Stomach (tissue), 4 donors: ENCODE measurements around the gene AP1M1.

Experiments used
- CTCF ChIP-seq, 7 experiments: fragments of 450-650 bp in 4 of 7; fragments of 200-600 bp in 3 of 7; sonication (generic) in 3 of 7; IDR thresholded peaks; one replicate each; pipeline ENCODE4 v1.5.1; 2016 to 2019; ENCODE audit warnings: antibody characterized with exemption in 7 of 7, control low read depth in 2 of 7, mild to moderate bottlenecking in 1 of 7
- EP300 ChIP-seq: sonication (generic); formaldehyde crosslinking; IDR thresholded peaks from one replicate; pipeline ENCODE4 v1.6.1; 2017; ENCODE audit warnings: antibody characterized with exemption
- POLR2A ChIP-seq, 4 donors: fragments of 450-650 bp; IDR thresholded peaks; one replicate each; pipeline ENCODE4 v1.6.1; 2016; ENCODE audit warnings: antibody characterized with exemption in 4 of 4, control low read depth in 2 of 4, mild to moderate bottlenecking in 1 of 4, moderate library complexity in 1 of 4
- POLR2AphosphoS5 ChIP-seq, 3 donors: sonication (generic); formaldehyde crosslinking; IDR thresholded peaks; one replicate each; pipeline ENCODE4 v1.6.1; 2016; ENCODE audit warnings: antibody characterized with exemption in 3 of 3

DNA sequence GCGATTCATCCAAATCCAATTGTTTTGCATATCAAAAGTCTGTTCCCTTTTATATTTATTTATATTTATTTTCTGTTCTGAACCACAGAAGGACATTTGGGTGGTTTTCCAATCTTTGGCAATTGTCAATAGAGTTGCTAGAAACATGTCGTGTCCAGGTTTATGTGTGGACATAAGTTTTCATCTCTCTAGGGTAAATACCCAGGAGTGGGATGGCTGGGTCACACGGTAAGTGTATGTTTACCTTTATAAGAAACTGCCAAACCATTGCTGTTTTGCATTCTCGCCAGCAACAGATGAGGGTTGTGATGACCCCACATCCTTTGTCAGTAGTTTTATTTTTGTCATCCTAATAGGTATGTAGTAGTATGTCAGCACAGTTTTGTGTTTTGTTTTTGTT lies 12.5 kb downstream of the AP1M1 start:
- TF ChIP-seq EP300: no peak
- TF ChIP-seq CTCF (IDR thresholded peaks at IDR 0.05): no peak
- no peak for TF ChIP-seq POLR2A (IDR thresholded peaks at IDR 0.05)
- TF ChIP-seq POLR2AphosphoS5 (IDR thresholded peaks at IDR 0.05): no peak
